SK-N-SH (cell line): Measurements from ENCODE around the gene FN3K. TPM values are rescaled to one million over a fixed set of nuclear protein-coding genes. Genes with fewer than 3 reads are reported as not detected.

ENCODE experiments used
- CTCF ChIA-PET: fragments of 300-600, 350-600 bp; formaldehyde crosslinking; extraction: SDS; loops from one replicate; lab custom pipeline; 2021; lab: Yijun Ruan, JAX
- POLR2A ChIA-PET: fragments of 350-600 bp; sonication (Branson Sonifier 250); formaldehyde crosslinking; extraction: SDS; loops from one replicate; lab custom pipeline; 2020; ENCODE audit warnings: antibody characterized with exemption, inconsistent platforms; lab: Yijun Ruan, JAX
- DNase-seq: peaks from one replicate; pipeline ENCODE4 v3.0.0; 2012
- H2AFZ ChIP-seq: fragments of 200-600 bp; sonication (generic); 2 replicates; pipeline ENCODE4 v1.8.1; 2016; ENCODE audit warnings: antibody characterized with exemption, mild to moderate bottlenecking, low read depth
- H3F3A ChIP-seq: fragments of 200-600 bp; sonication (generic); replicated peaks from 2 replicates; pipeline ENCODE3; 2016; ENCODE audit warnings: antibody characterized with exemption, mild to moderate bottlenecking; ENCODE audit not compliant: insufficient read depth
- H3K27ac ChIP-seq, 2 experiments: fragments of 200-500 bp in 1 of 2; fragments of 200-600 bp in 1 of 2; sonication (Bioruptor generic) in 1 of 2; sonication (generic), shearing (Covaris generic) in 1 of 2; 2 replicates each; pipeline versions ENCODE4 v1.5.1 to v1.6.1; 2014 to 2016; ENCODE audit warnings: low read depth in 2 of 2, inconsistent platforms in 1 of 2, low read length in 1 of 2, mild to moderate bottlenecking in 1 of 2, mixed read lengths in 1 of 2
- H3K27me3 ChIP-seq: fragments of 200-600 bp; sonication (generic), shearing (Covaris generic); 2 replicates; pipeline ENCODE4 v1.6.1; 2016; ENCODE audit warnings: mixed run types; ENCODE audit not compliant: insufficient read depth
- H3K36me3 ChIP-seq, 2 experiments: fragments of 200-500 bp in 1 of 2; fragments of 200-600 bp in 1 of 2; sonication (Bioruptor generic) in 1 of 2; sonication (generic) in 1 of 2; replicated peaks in 1 of 2; 2 replicates each; pipeline versions ENCODE3 to v1.5.1; 2014 to 2016; ENCODE audit warnings: low read length in 1 of 2, mild to moderate bottlenecking in 1 of 2; ENCODE audit not compliant: insufficient read depth in 2 of 2, control insufficient read depth in 1 of 2
- H3K4me1 ChIP-seq, 2 experiments: fragments of 200-500 bp in 1 of 2; fragments of 200-600 bp in 1 of 2; sonication (Bioruptor generic) in 1 of 2; sonication (generic), shearing (Covaris generic) in 1 of 2; 2 replicates each; pipeline versions ENCODE4 v1.5.1 to v1.6.1; 2014 to 2016; ENCODE audit warnings: low read depth in 1 of 2, low read length in 1 of 2, mixed run types in 1 of 2; ENCODE audit not compliant: insufficient read depth in 2 of 2, control insufficient read depth in 1 of 2
- H3K4me2 ChIP-seq: fragments of 200-600 bp; sonication (generic), shearing (Covaris generic); 2 replicates; pipeline ENCODE4 v1.6.1; 2017; ENCODE audit warnings: mixed run types
- H3K4me3 ChIP-seq, 2 experiments: fragments of 200-500 bp in 1 of 2; fragments of 200-600 bp in 1 of 2; sonication (Bioruptor generic) in 1 of 2; sonication (generic), shearing (Covaris generic) in 1 of 2; 2 replicates each; pipeline versions ENCODE4 v1.5.1 to v1.8.1; 2014 to 2016; ENCODE audit warnings: low read depth in 2 of 2, inconsistent platforms in 1 of 2, low read length in 1 of 2, mild to moderate bottlenecking in 1 of 2, mixed read lengths in 1 of 2, moderate library complexity in 1 of 2
- H3K79me2 ChIP-seq: fragments of 200-600 bp; sonication (generic); 2 replicates; pipeline ENCODE4 v1.8.1; 2017; ENCODE audit warnings: mild to moderate bottlenecking; ENCODE audit not compliant: insufficient read depth
- H3K9ac ChIP-seq: fragments of 200-600 bp; sonication (generic); 2 replicates; pipeline ENCODE4 v1.6.1; 2017; ENCODE audit warnings: mixed run types
- H3K9me2 ChIP-seq: fragments of 200-600 bp; sonication (generic); 2 replicates; pipeline ENCODE4 v1.6.1; 2017; ENCODE audit warnings: mixed run types
- H3K9me3 ChIP-seq: fragments of 200-600 bp; sonication (generic); 2 replicates; pipeline ENCODE4 v1.6.1; 2017; ENCODE audit warnings: mixed run types, mild to moderate bottlenecking, moderate library complexity
- H4K20me1 ChIP-seq: fragments of 200-600 bp; sonication (generic); 2 replicates; pipeline ENCODE4 v1.6.1; 2017; ENCODE audit warnings: mild to moderate bottlenecking, mixed run types; ENCODE audit not compliant: insufficient read depth
- CHD2 ChIP-seq: fragments of 150-350 bp; IDR thresholded peaks from 2 replicates; pipeline ENCODE4 v1.6.1; 2018; ENCODE audit warnings: low read length; ENCODE audit not compliant: partially characterized antibody
- EP300 ChIP-seq, 2 experiments: IDR thresholded peaks; 2 replicates each; pipeline versions ENCODE4 v1.4.0 to v1.6.1; 2012; ENCODE audit warnings: borderline replicate concordance in 1 of 2, low read depth in 1 of 2, low read length in 1 of 2
- FOSL2 ChIP-seq: IDR thresholded peaks from 2 replicates; pipeline ENCODE4 v1.4.0; 2012; ENCODE audit warnings: low read depth, mild to moderate bottlenecking, moderate library complexity, borderline replicate concordance
- FOXJ3 ChIP-seq: sonication (generic); formaldehyde crosslinking; IDR thresholded peaks from 2 replicates; pipeline ENCODE4 v1.5.1; 2020; ENCODE audit warnings: mild to moderate bottlenecking, missing genetic modification reagents
- GABPA ChIP-seq: IDR thresholded peaks from 2 replicates; pipeline ENCODE4 v1.4.0; 2012; ENCODE audit warnings: low read depth, mild to moderate bottlenecking
- GATA2 ChIP-seq: sonication (generic); formaldehyde crosslinking; IDR thresholded peaks from 2 replicates; pipeline ENCODE4 v1.5.0; 2020; ENCODE audit warnings: mild to moderate bottlenecking, missing genetic modification reagents
- IRF3 ChIP-seq: fragments of 150-350 bp; IDR thresholded peaks from 2 replicates; pipeline ENCODE4 v1.6.1; 2016; ENCODE audit warnings: mild to moderate bottlenecking, low read depth, low read length
- MAX ChIP-seq: IDR thresholded peaks from 2 replicates; pipeline ENCODE4 v1.4.0; 2012; ENCODE audit warnings: low read depth
- MXI1 ChIP-seq: IDR thresholded peaks from 2 replicates; pipeline ENCODE4 v1.6.1; 2012; ENCODE audit warnings: mild to moderate bottlenecking, low read depth, low read length, improper control_type of control experiment
- NFIC ChIP-seq: IDR thresholded peaks from 2 replicates; pipeline ENCODE4 v1.4.0; 2012; ENCODE audit warnings: borderline replicate concordance
- PBX3 ChIP-seq: IDR thresholded peaks from 2 replicates; pipeline ENCODE4; 2012
- RCOR1 ChIP-seq: fragments of 150-350 bp; IDR thresholded peaks from 2 replicates; pipeline ENCODE4 v1.6.1; 2017; ENCODE audit warnings: antibody characterized with exemption, low read length
- SIN3A ChIP-seq: IDR thresholded peaks from 2 replicates; pipeline ENCODE4 v1.6.1; 2012; ENCODE audit warnings: low read depth, mild to moderate bottlenecking, low read length, moderate library complexity, borderline replicate concordance
- SMC3 ChIP-seq: IDR thresholded peaks from 2 replicates; pipeline ENCODE4 v1.6.1; 2012; ENCODE audit warnings: low read depth, low read length, improper control_type of control experiment
- TCF12 ChIP-seq: IDR thresholded peaks from 2 replicates; pipeline ENCODE4 v1.4.0; 2012
- TEAD4 ChIP-seq: IDR thresholded peaks from 2 replicates; pipeline ENCODE4 v1.4.0; 2012; ENCODE audit warnings: mild to moderate bottlenecking, borderline replicate concordance; ENCODE audit not compliant: insufficient read depth
- USF1 ChIP-seq: IDR thresholded peaks from 2 replicates; pipeline ENCODE4 v1.4.0; 2012; ENCODE audit warnings: low read depth, borderline replicate concordance
- USF2 ChIP-seq: fragments of 150-350 bp; IDR thresholded peaks from 2 replicates; pipeline ENCODE4 v1.6.1; 2017; ENCODE audit warnings: antibody characterized with exemption, low read length, low read depth, borderline replicate concordance
- YY1 ChIP-seq: IDR thresholded peaks from 2 replicates; pipeline ENCODE4 v1.4.0; 2012; ENCODE audit warnings: low read depth, mild to moderate bottlenecking
- WGBS: methylation state at CpG from one replicate; pipeline ENCODE4 v1.1.6; 2017; ENCODE audit warnings: low lambda C conversion rate; 5-methylcytosine and 5-hydroxymethylcytosine counted together
- polyA plus RNA-seq, 3 experiments: library from polyadenylated mRNA; depleted of rRNA; stranded (reverse); fragments of >200 nt; gene quantifications; 2 replicates each; pipeline ENCODE4 v1.2.3, GENCODE V29; 2012

FN3K gene
- polyA plus RNA-seq, 1 of the 3 experiments (the other 2 are of a cell fraction), result 9.9 TPM

GRCh38 chr17:82726427-82726826 is 9.0 kb upstream of the FN3K start:
- Histone ChIP-seq H3K4me3 (no peak overlapping the region), H3K4me1 (no peaks in the 10 kb centered on the region), H3K9me3 (no peaks in the 10 kb centered on the region)
- POLR2A ChIA-PET, result no interaction called here
- no peak for TF ChIP-seq RCOR1
- TF ChIP-seq FOSL2, result no peak
- no peak for TF ChIP-seq PBX3
- no peak for TF ChIP-seq YY1
- TF ChIP-seq GABPA, result no peak
- TF ChIP-seq TCF12, result no peak
- no peak for TF ChIP-seq GATA2
- no peak for TF ChIP-seq FOXJ3
- no peak for TF ChIP-seq TEAD4
- TF ChIP-seq IRF3, result no peak
- no peak for TF ChIP-seq CHD2
- TF ChIP-seq USF2, result no peak
- TF ChIP-seq NFIC, result no peak
- TF ChIP-seq SMC3, result no peak
- TF ChIP-seq, all 33 proteins: peak for 0
- DNase-seq, result no peak
- H3K4me2 ChIP-seq, result no peak overlapping the region
- no peaks in the 10 kb centered on the region for H3K9me2 ChIP-seq
- H3K36me3 ChIP-seq, result peaks cover 22 to 26% of the 10 kb centered on the region in 2 experiments
- H2AFZ ChIP-seq, result no peak overlapping the region
- H3F3A ChIP-seq, result no peaks in the 10 kb centered on the region
- no peak overlapping the region for H3K9ac ChIP-seq
- no peaks in the 10 kb centered on the region for H3K27me3 ChIP-seq
- no peaks in the 10 kb centered on the region for H4K20me1 ChIP-seq
- 98% methylated on average over 10 of the region's 10 CpGs for WGBS
- H3K27ac ChIP-seq, result no peak overlapping the region
- CTCF ChIA-PET, result interaction anchor here (1.1 to 1.2 kb wide), 2 partner anchors 14 to 58 kb away, joined by 3 to 4 read pairs; no protein-coding TSS in a partner anchor
- H3K79me2 ChIP-seq, result no peaks in the 10 kb centered on the region

- Histone ChIP-seq H3K27ac (no peak overlapping the region), H3K4me1 (no peaks in the 10 kb centered on the region), H3K4me2 (no peak overlapping the region), H3F3A (no peaks in the 10 kb centered on the region), H3K9me2 (no peaks in the 10 kb centered on the region), H2AFZ (no peak overlapping the region), H3K36me3 (peaks cover 17 to 31% of the 10 kb centered on the region in 2 experiments), H3K79me2 (no peaks in the 10 kb centered on the region), H3K9ac (no peak overlapping the region), H3K4me3 (no peak overlapping the region), H4K20me1 (no peaks in the 10 kb centered on the region), H3K27me3 (no peaks in the 10 kb centered on the region), H3K9me3 (0 out of 2 replicates have a peak, but pooled peaks cover 4% of the 10 kb centered on the region)
- no peak for DNase-seq
- ChIA-PET CTCF (interaction anchor here (1.1 kb wide), 1 partner anchor 13 kb away, joined by 3 read pairs; the partner anchor contains the start of gene FN3KRP), POLR2A (no interaction called here)
- 88% methylated on average over 46 of the region's 48 CpGs for WGBS
- no peak for TF ChIP-seq MAX
- no peak for TF ChIP-seq SIN3A
- no peak for TF ChIP-seq USF1
- TF ChIP-seq SMC3, result no peak
- TF ChIP-seq EP300 (IDR thresholded peaks at IDR 0.05; ENCODE audit: borderline replicate concordance in 1 of 2, low read depth in 1 of 2, low read length in 1 of 2), result no peak
- no peak for TF ChIP-seq IRF3
- no peak for TF ChIP-seq USF2
- TF ChIP-seq MXI1, result no peak
- TF ChIP-seq GATA2, result no peak
- no peak for TF ChIP-seq YY1
Measured at GRCh38 chr17:82729479-82730260, 5.7 kb upstream of the FN3K start.
